ENCODE measurements around the gene HMGXB4.

- TF ChIP-seq CTCF (conservative IDR thresholded peaks at IDR 0.05; ENCODE audit: low read depth, low read length), result no peak
- TF ChIP-seq BHLHE40 (IDR thresholded peaks at IDR 0.05; ENCODE audit: low read depth, low read length), result no peak
- TF ChIP-seq POLR2A (IDR thresholded peaks at IDR 0.05; ENCODE audit: low read depth, low read length), result no peak
- no peak for TF ChIP-seq USF2 (IDR thresholded peaks at IDR 0.05; ENCODE audit: low read depth, low read length)
- TF ChIP-seq RFX5 (IDR thresholded peaks at IDR 0.05; ENCODE audit: low read depth, low read length), result no peak
Measured at GRCh38 chr22:35335936-35336781, 78.9 kb downstream of the HMGXB4 start.

Measured in IMR-90 (cell line).